Muscle of leg (tissue), 11 donors: ENCODE results near the gene NMRAL1. TPM values are rescaled to one million over a fixed set of nuclear protein-coding genes. Genes with fewer than 3 reads are reported as not detected.

Experiments used
- DNase-seq: peaks from one replicate; pipeline ENCODE4 v3.0.0; 2013
- H3K27ac ChIP-seq: one replicate; pipeline ENCODE4 v1.5.1; 2013; ENCODE audit warnings: mild to moderate bottlenecking, low read length, control low read depth
- H3K27me3 ChIP-seq: one replicate; pipeline ENCODE4 v1.6.1; 2013; ENCODE audit warnings: low read length; ENCODE audit not compliant: control insufficient read depth, insufficient read depth
- H3K36me3 ChIP-seq: one replicate; pipeline ENCODE4 v1.6.1; 2013; ENCODE audit warnings: low read length; ENCODE audit not compliant: control insufficient read depth, insufficient read depth
- H3K4me1 ChIP-seq: one replicate; pipeline ENCODE4 v1.6.1; 2013; ENCODE audit warnings: low read length; ENCODE audit not compliant: control insufficient read depth, insufficient read depth
- H3K4me3 ChIP-seq: one replicate; pipeline ENCODE4 v1.5.1; 2013; ENCODE audit warnings: low read length, control low read depth
- H3K9me3 ChIP-seq: replicated peaks from 2 replicates; pipeline ENCODE4 v1.6.1; 2013; ENCODE audit warnings: low read depth, low read length; ENCODE audit not compliant: control insufficient read depth
- WGBS: methylation state at CpG from one replicate; pipeline ENCODE4 v1.1.5; 2013; ENCODE audit warnings: missing lambda C conversion rate; ENCODE audit not compliant: insufficient coverage; 5-methylcytosine and 5-hydroxymethylcytosine counted together
- polyA plus RNA-seq, 8 donors: library from polyadenylated mRNA; unstranded; fragments of 120-200 nt; gene quantifications; one replicate each; pipeline versions ENCODE4 v1.2.1 to v1.2.3, GENCODE V29; 2013; ENCODE audit warnings: inconsistent platforms in 1 of 8, low replicate concordance in 1 of 8; ENCODE audit not compliant: insufficient read length in 8 of 8, insufficient read depth in 1 of 8
- total RNA-seq: library from RNA; stranded (reverse); fragments of 120-200 nt; gene quantifications from one replicate; pipeline ENCODE4 v1.2.4, GENCODE V29; 2013

Gene NMRAL1
- total and polyA plus RNA-seq, 9 donors, result 13.1 to 25.1 (median 17.1) TPM

- Histone ChIP-seq H3K4me3 (no peak overlapping the region), H3K27ac (peak overlapping the region; percentile 59), H3K36me3 (peaks cover 61% of the 10 kb centered on the region), H3K27me3 (no peaks in the 10 kb centered on the region), H3K9me3 (no peaks in the 10 kb centered on the region), H3K4me1 (peaks cover 24% of the 10 kb centered on the region)
- DNase-seq, result peak; percentile 64
- WGBS, result 54% methylated on average over 11 of the region's 14 CpGs
Measured at GRCh38 chr16:4450931-4451519, 23.4 kb downstream of the NMRAL1 start.

GRCh38 chr16:4450430-4450829 lies 24.0 kb downstream of the NMRAL1 start:
- Histone ChIP-seq H3K9me3 (no peaks in the 10 kb centered on the region), H3K4me1 (peaks cover 24% of the 10 kb centered on the region), H3K27ac (peak overlapping the region; percentile 51), H3K4me3 (no peak overlapping the region), H3K36me3 (peaks cover 59% of the 10 kb centered on the region), H3K27me3 (no peaks in the 10 kb centered on the region)
- 64% methylated on average over 11 of the region's 14 CpGs for WGBS
- no peak for DNase-seq

- H3K9me3 ChIP-seq, result no peaks in the 10 kb centered on the region
- no peak overlapping the region for H3K4me3 ChIP-seq
- no peaks in the 10 kb centered on the region for H3K4me1 ChIP-seq
- DNase-seq, result no peak
- peaks cover 81% of the 10 kb centered on the region for H3K36me3 ChIP-seq
- WGBS, result 75% methylated on average over 1 of the region's 4 CpGs
- H3K27ac ChIP-seq, result no peak overlapping the region
- no peaks in the 10 kb centered on the region for H3K27me3 ChIP-seq
Measured at GRCh38 chr16:4443986-4444385, 30.4 kb downstream of the NMRAL1 start.

- Histone ChIP-seq H3K27me3 (no peaks in the 10 kb centered on the region), H3K36me3 (peaks cover 79% of the 10 kb centered on the region), H3K27ac (no peak overlapping the region), H3K9me3 (no peaks in the 10 kb centered on the region), H3K4me1 (no peaks in the 10 kb centered on the region), H3K4me3 (no peak overlapping the region)
- no peak for DNase-seq
- WGBS, result 78% methylated on average over 5 of the region's 5 CpGs
Measured at GRCh38 chr16:4443271-4443670, 31.2 kb downstream of the NMRAL1 start.

GRCh38 chr16:4442371-4442770 lies 32.1 kb downstream of the NMRAL1 start:
- no peaks in the 10 kb centered on the region for H3K27me3 ChIP-seq
- no peak overlapping the region for H3K27ac ChIP-seq
- H3K4me3 ChIP-seq, result no peak overlapping the region
- DNase-seq, result no peak
- H3K9me3 ChIP-seq, result no peaks in the 10 kb centered on the region
- H3K36me3 ChIP-seq, result peaks cover 84% of the 10 kb centered on the region
- WGBS, result 89% methylated on average over 5 of the region's 11 CpGs
- no peaks in the 10 kb centered on the region for H3K4me1 ChIP-seq

GRCh38 chr16:4437366-4437765 lies 37.1 kb downstream of the NMRAL1 start:
- 97% methylated on average over 3 of the region's 3 CpGs for WGBS

GRCh38 chr16:4435337-4436067 lies 38.9 kb downstream of the NMRAL1 start:
- Histone ChIP-seq H3K9me3 (no peaks in the 10 kb centered on the region), H3K27me3 (no peaks in the 10 kb centered on the region), H3K27ac (no peak overlapping the region), H3K4me1 (no peaks in the 10 kb centered on the region), H3K36me3 (peaks cover 72% of the 10 kb centered on the region), H3K4me3 (no peak overlapping the region)
- 92% methylated on average over 4 of the region's 8 CpGs for WGBS
- DNase-seq, result no peak

More at GRCh38 chr16:4437366-4437765, 37.1 kb downstream of the NMRAL1 start:
- H3K27ac ChIP-seq, result no peak overlapping the region
- H3K36me3 ChIP-seq, result peaks cover 74% of the 10 kb centered on the region
- H3K27me3 ChIP-seq, result no peaks in the 10 kb centered on the region
- no peak overlapping the region for H3K4me3 ChIP-seq
- no peaks in the 10 kb centered on the region for H3K9me3 ChIP-seq
- no peaks in the 10 kb centered on the region for H3K4me1 ChIP-seq
- no peak for DNase-seq

- Histone ChIP-seq H3K27me3 (no peaks in the 10 kb centered on the region), H3K36me3 (peaks cover 64% of the 10 kb centered on the region), H3K4me3 (no peak overlapping the region), H3K9me3 (no peaks in the 10 kb centered on the region), H3K4me1 (no peaks in the 10 kb centered on the region), H3K27ac (no peak overlapping the region)
- DNase-seq, result no peak
- 90% methylated on average over 2 of the region's 12 CpGs for WGBS
Measured at GRCh38 chr16:4433914-4434787, 40.3 kb downstream of the NMRAL1 start.

- H3K36me3 ChIP-seq, result peaks cover 61% of the 10 kb centered on the region
- DNase-seq, result no peak
- no peaks in the 10 kb centered on the region for H3K4me1 ChIP-seq
- H3K27ac ChIP-seq, result no peak overlapping the region
- 92% methylated on average over 3 of the region's 4 CpGs for WGBS
- H3K9me3 ChIP-seq, result no peaks in the 10 kb centered on the region
- no peak overlapping the region for H3K4me3 ChIP-seq
- no peaks in the 10 kb centered on the region for H3K27me3 ChIP-seq
Measured at GRCh38 chr16:4433228-4433627, 41.2 kb downstream of the NMRAL1 start.

GRCh38 chr16:4431023-4431422 lies 43.4 kb downstream of the NMRAL1 start:
- 94% methylated on average over 6 of the region's 9 CpGs for WGBS
- peaks cover 47% of the 10 kb centered on the region for H3K36me3 ChIP-seq
- no peak for DNase-seq

More at GRCh38 chr16:4431023-4431422, 43.4 kb downstream of the NMRAL1 start:
- H3K27ac ChIP-seq, result no peak overlapping the region
- peaks cover 7% of the 10 kb centered on the region for H3K4me1 ChIP-seq
- H3K4me3 ChIP-seq, result no peak overlapping the region
- no peaks in the 10 kb centered on the region for H3K27me3 ChIP-seq
- no peaks in the 10 kb centered on the region for H3K9me3 ChIP-seq
